OCI-LY3 (cell line): ENCODE data around the gene DNAH10.

Experiments used
- H2AFZ ChIP-seq: fragments of 200-600, 300-600 bp; shearing (Covaris generic); 2 replicates; pipeline ENCODE4 v1.6.0; 2014; ENCODE audit warnings: antibody characterized with exemption, low read depth, low read length
- H3K27ac ChIP-seq: fragments of 200-600, 300-600 bp; sonication (generic); 2 replicates; pipeline ENCODE4 v1.5.1; 2014; ENCODE audit warnings: mild to moderate bottlenecking, low read length, moderate library complexity, mixed read lengths
- H3K27me3 ChIP-seq: fragments of 200-600, 300-600 bp; sonication (generic); 2 replicates; pipeline ENCODE4 v1.6.1; 2014; ENCODE audit warnings: low read depth, low read length, mixed read lengths
- H3K36me3 ChIP-seq: fragments of 200-600, 300-600 bp; sonication (generic); replicated peaks from 2 replicates; pipeline ENCODE3; 2014; ENCODE audit warnings: low read depth, low read length, mixed read lengths
- H3K4me1 ChIP-seq: fragments of 300-600, 200-600 bp; sonication (generic); 2 replicates; pipeline ENCODE4 v1.6.1; 2014; ENCODE audit warnings: low read length, mixed read lengths
- H3K4me2 ChIP-seq: fragments of 200-600, 300-600 bp; sonication (generic); 2 replicates; pipeline ENCODE4 v1.6.1; 2014; ENCODE audit warnings: low read length, mixed read lengths
- H3K4me3 ChIP-seq: fragments of 300-600, 200-600 bp; sonication (generic); 2 replicates; pipeline ENCODE4 v1.5.1; 2014; ENCODE audit warnings: antibody characterized with exemption, mild to moderate bottlenecking, low read length, moderate library complexity
- H3K79me2 ChIP-seq: fragments of 300-600, 200-600 bp; shearing (Covaris generic); 2 replicates; pipeline ENCODE4 v1.6.1; 2014; ENCODE audit warnings: mild to moderate bottlenecking, low read length, mixed read lengths
- H3K9ac ChIP-seq: fragments of 300-600, 200-600 bp; shearing (Covaris generic); 2 replicates; pipeline ENCODE4 v1.6.0; 2014; ENCODE audit warnings: mild to moderate bottlenecking, low read length, moderate library complexity
- H3K9me3 ChIP-seq: fragments of 200-600, 300-600 bp; shearing (Covaris generic); 2 replicates; pipeline ENCODE4 v1.6.1; 2014; ENCODE audit warnings: low read length, mixed read lengths; ENCODE audit not compliant: insufficient read depth
- H4K20me1 ChIP-seq: fragments of 200-600, 300-600 bp; sonication (generic); 2 replicates; pipeline ENCODE4 v1.6.1; 2016; ENCODE audit warnings: low read length, mixed read lengths; ENCODE audit not compliant: insufficient read depth
- CTCF ChIP-seq: fragments of 200-600, 300-600 bp; sonication (generic); IDR thresholded peaks from 2 replicates; pipeline ENCODE4 v1.5.1; 2014; ENCODE audit warnings: antibody characterized with exemption, low read length, low read depth
- EZH2phosphoT487 ChIP-seq: fragments of 200-600 bp; shearing (Covaris generic); IDR thresholded peaks from 2 replicates; pipeline ENCODE4 v1.6.1; 2018; ENCODE audit warnings: antibody characterized with exemption, mixed run types, low read depth

Gene DNAH10

GRCh38 chr12:123805173-123805572, 43.1 kb downstream of the DNAH10 start:
- Histone ChIP-seq H2AFZ (no peak overlapping the region), H3K27ac (no peak overlapping the region), H3K4me2 (no peak overlapping the region), H3K36me3 (no peaks in the 10 kb centered on the region), H3K4me1 (no peaks in the 10 kb centered on the region), H3K27me3 (peaks cover 16% of the 10 kb centered on the region), H4K20me1 (no peaks in the 10 kb centered on the region), H3K79me2 (no peaks in the 10 kb centered on the region), H3K9me3 (no peaks in the 10 kb centered on the region), H3K9ac (no peak overlapping the region), H3K4me3 (no peak overlapping the region)
- no peak for TF ChIP-seq CTCF
- TF ChIP-seq EZH2phosphoT487, result no peak

GRCh38 chr12:123807002-123807401, 44.9 kb downstream of the DNAH10 start:
- no peak overlapping the region for H3K9ac ChIP-seq
- TF ChIP-seq CTCF (no peak), EZH2phosphoT487 (no peak)
- H4K20me1 ChIP-seq, result no peaks in the 10 kb centered on the region
- H3K4me1 ChIP-seq, result peaks cover 7% of the 10 kb centered on the region
- no peak overlapping the region for H3K4me2 ChIP-seq
- H3K79me2 ChIP-seq, result no peaks in the 10 kb centered on the region
- H3K27me3 ChIP-seq, result peaks cover 16% of the 10 kb centered on the region
- H3K9me3 ChIP-seq, result no peaks in the 10 kb centered on the region
- no peak overlapping the region for H3K4me3 ChIP-seq
- H3K36me3 ChIP-seq, result no peaks in the 10 kb centered on the region
- H2AFZ ChIP-seq, result no peak overlapping the region
- no peak overlapping the region for H3K27ac ChIP-seq

GRCh38 chr12:123807670-123808069, 45.6 kb downstream of the DNAH10 start:
- Histone ChIP-seq H2AFZ (no peak overlapping the region), H3K4me3 (no peak overlapping the region), H4K20me1 (no peaks in the 10 kb centered on the region), H3K36me3 (no peaks in the 10 kb centered on the region), H3K79me2 (no peaks in the 10 kb centered on the region), H3K9ac (no peak overlapping the region), H3K4me2 (no peak overlapping the region), H3K9me3 (no peaks in the 10 kb centered on the region), H3K27ac (no peak overlapping the region), H3K27me3 (peaks cover 16% of the 10 kb centered on the region), H3K4me1 (peaks cover 14% of the 10 kb centered on the region)
- TF ChIP-seq EZH2phosphoT487, result no peak
- TF ChIP-seq CTCF, result no peak

- no peaks in the 10 kb centered on the region for H4K20me1 ChIP-seq
- H3K9me3 ChIP-seq, result peaks cover 2% of the 10 kb centered on the region
- no peak overlapping the region for H3K4me2 ChIP-seq
- TF ChIP-seq EZH2phosphoT487 (no peak), CTCF (peak; percentile 36)
- H3K36me3 ChIP-seq, result no peaks in the 10 kb centered on the region
- no peak overlapping the region for H3K9ac ChIP-seq
- H3K79me2 ChIP-seq, result no peaks in the 10 kb centered on the region
- H3K27me3 ChIP-seq, result peaks cover 18% of the 10 kb centered on the region
- H3K27ac ChIP-seq, result no peak overlapping the region
- peaks cover 15% of the 10 kb centered on the region for H3K4me1 ChIP-seq
- H2AFZ ChIP-seq, result no peak overlapping the region
- H3K4me3 ChIP-seq, result no peak overlapping the region
Measured at GRCh38 chr12:123808167-123808566, 46.1 kb downstream of the DNAH10 start.
